Lower leg skin (tissue), 4 donors: Measurements from ENCODE around the gene TC2N. TPM values are rescaled to one million over a fixed set of nuclear protein-coding genes. Genes with fewer than 3 reads are reported as not detected.
"Not testable (repeated sequence)": the region's sequence is repeated elsewhere in the genome, so short reads cannot be mapped to it uniquely, and the experiment has no call there.

Experiments used
- DNase-seq, 2 donors: peaks; one replicate each; pipeline ENCODE4 v3.0.0-alpha.2; 2019; ENCODE audit warnings: low spot score in 2 of 2
- H3K4me3 ChIP-seq: fragments of 200-600 bp; sonication (generic); 2 replicates; pipeline ENCODE4 v1.5.1; 2017; ENCODE audit warnings: mild to moderate bottlenecking, low read depth; ENCODE audit not compliant: poor library complexity, severe bottlenecking
- POLR2A ChIP-seq, 2 donors: fragments of 450-650 bp; IDR thresholded peaks; one replicate each; pipeline ENCODE4 v1.6.1; 2016 to 2017; ENCODE audit warnings: antibody characterized with exemption in 2 of 2, mild to moderate bottlenecking in 1 of 2, moderate library complexity in 1 of 2
- WGBS, 2 donors: methylation state at CpG; one replicate each; pipeline ENCODE4 v1.1.5; 2018; 5-methylcytosine and 5-hydroxymethylcytosine counted together
- intact Hi-C: fragments of 100-400 bp; cut with DNase I; formaldehyde crosslinking; loops from one replicate; pipeline ENCODE4 v1.15.0; 2023; ENCODE audit warnings: low total_unique reads
- total RNA-seq, 4 donors: library from RNA; depleted of rRNA; stranded (reverse); fragments of >200 nt; gene quantifications; one replicate each; pipeline ENCODE4 v1.1.0, GENCODE V29; 2016
- TF ChIP-seq, protein P1 (sequence below), 3 donors: fragments of 450-650 bp; IDR thresholded peaks; one replicate each; pipeline ENCODE4 v1.5.1; 2016; ENCODE audit warnings: antibody characterized with exemption in 3 of 3, mild to moderate bottlenecking in 3 of 3, moderate library complexity in 2 of 3

TC2N gene
- total RNA-seq, 4 donors from 2014 or later: 31.6 to 40.9 (median 35.9) TPM

DNA sequence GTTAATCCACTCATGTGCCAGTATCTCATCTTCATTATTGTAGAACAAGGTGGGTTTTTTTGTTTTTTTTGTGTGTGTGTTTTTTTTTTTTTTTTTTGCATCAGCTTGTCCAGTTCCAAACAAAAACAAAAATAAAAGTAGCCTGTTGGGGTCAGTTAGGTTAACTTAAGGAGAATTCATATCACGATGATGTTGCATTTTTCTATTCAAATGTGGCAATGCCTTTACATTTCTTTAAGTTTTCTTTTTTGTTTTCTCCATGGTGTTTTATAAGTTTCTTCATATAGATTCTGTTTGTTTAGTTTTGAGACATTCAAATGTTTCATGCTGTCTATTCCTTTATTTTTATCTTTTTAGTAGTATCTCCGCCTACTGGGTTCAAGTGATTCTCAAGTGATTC, 119.3 kb downstream of the TC2N start:
- TF ChIP-seq, protein P1, sequence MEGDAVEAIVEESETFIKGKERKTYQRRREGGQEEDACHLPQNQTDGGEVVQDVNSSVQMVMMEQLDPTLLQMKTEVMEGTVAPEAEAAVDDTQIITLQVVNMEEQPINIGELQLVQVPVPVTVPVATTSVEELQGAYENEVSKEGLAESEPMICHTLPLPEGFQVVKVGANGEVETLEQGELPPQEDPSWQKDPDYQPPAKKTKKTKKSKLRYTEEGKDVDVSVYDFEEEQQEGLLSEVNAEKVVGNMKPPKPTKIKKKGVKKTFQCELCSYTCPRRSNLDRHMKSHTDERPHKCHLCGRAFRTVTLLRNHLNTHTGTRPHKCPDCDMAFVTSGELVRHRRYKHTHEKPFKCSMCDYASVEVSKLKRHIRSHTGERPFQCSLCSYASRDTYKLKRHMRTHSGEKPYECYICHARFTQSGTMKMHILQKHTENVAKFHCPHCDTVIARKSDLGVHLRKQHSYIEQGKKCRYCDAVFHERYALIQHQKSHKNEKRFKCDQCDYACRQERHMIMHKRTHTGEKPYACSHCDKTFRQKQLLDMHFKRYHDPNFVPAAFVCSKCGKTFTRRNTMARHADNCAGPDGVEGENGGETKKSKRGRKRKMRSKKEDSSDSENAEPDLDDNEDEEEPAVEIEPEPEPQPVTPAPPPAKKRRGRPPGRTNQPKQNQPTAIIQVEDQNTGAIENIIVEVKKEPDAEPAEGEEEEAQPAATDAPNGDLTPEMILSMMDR (IDR thresholded peaks at IDR 0.05): no peak
- TF ChIP-seq POLR2A (IDR thresholded peaks at IDR 0.05): no peak
- no peak for DNase-seq
- intact Hi-C loops: no loop called here
- WGBS, 2 donors: 87 to 90% methylated on average over 2 of the region's 2 CpGs
- H3K4me3 ChIP-seq: no peak overlapping the region

DNA sequence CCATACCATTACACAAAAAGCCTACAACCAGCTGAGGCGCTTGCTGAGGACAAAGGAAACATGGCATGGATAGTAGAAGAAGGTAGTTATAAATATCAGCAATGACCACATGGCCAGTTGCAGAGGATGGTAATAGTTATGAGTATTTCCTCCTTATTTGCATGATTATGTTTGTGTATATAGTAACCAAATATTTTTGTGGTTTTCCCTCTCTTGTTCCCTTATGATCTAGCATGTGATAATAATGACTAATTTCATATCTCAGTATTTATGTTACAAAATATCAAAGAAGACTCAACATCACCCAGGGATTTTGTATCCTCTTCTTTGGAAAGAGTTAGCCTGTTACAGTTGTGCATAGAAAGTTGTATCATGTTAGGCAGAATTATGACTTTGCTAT, 122.0 kb downstream of the TC2N start:
- intact Hi-C loops: no loop called here
- no peak overlapping the region for H3K4me3 ChIP-seq
- TF ChIP-seq POLR2A (IDR thresholded peaks at IDR 0.05): no peak
- TF ChIP-seq, protein P1 (IDR thresholded peaks at IDR 0.05): no peak
- WGBS, 2 donors: 95 to 100% methylated on average over 1 of the region's 1 CpG
- DNase-seq: no peak

DNA sequence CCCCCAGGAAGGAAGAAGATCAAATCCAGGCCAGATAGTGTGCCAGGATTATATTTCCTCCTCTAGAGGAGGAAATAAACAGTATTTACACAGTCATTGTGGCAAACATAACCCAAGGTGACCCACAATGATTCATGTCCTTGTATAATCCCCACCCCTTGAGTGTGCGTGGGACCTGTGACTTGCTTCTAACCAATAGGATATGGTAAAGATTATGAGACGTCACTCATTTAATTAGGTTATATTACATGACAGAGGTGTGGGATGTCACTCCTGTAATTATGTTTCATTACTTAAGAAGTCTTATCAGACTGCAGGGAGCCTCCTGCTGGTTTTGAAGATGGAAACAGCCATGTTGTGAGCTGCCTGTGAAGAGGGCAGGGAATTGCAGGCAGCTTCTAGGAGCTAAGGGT, 123.3 kb downstream of the TC2N start:
- intact Hi-C loops: no loop called here
- 63 to 74% methylated on average over 2 of the region's 2 CpGs for WGBS, 2 donors
- no peak for TF ChIP-seq POLR2A (IDR thresholded peaks at IDR 0.05)
- TF ChIP-seq, protein P1 (IDR thresholded peaks at IDR 0.05): no peak
- no peak overlapping the region for H3K4me3 ChIP-seq
- DNase-seq: no peak

DNA sequence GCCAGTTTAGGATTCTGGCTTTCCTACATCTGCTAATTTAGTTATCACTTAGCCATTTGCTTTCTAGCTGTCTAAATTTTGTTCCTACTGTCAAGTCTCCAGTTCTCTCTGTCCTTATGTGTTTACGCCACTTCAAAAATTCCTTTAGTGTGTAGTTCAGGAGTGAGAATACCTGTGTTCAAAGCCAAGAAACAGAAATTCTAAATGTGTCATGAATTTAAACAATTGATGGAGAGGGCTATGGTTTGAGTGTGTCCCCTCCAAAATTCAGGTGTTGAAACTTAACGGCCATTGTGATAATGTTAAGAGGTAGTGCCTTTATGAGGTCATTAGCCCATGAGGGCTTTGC, 124.1 kb downstream of the TC2N start:
- no peak for TF ChIP-seq POLR2A (IDR thresholded peaks at IDR 0.05)
- intact Hi-C loops: no loop called here
- WGBS, 2 donors: 93 to 96% methylated on average over 2 of the region's 2 CpGs
- no peak for DNase-seq
- no peak overlapping the region for H3K4me3 ChIP-seq

DNA sequence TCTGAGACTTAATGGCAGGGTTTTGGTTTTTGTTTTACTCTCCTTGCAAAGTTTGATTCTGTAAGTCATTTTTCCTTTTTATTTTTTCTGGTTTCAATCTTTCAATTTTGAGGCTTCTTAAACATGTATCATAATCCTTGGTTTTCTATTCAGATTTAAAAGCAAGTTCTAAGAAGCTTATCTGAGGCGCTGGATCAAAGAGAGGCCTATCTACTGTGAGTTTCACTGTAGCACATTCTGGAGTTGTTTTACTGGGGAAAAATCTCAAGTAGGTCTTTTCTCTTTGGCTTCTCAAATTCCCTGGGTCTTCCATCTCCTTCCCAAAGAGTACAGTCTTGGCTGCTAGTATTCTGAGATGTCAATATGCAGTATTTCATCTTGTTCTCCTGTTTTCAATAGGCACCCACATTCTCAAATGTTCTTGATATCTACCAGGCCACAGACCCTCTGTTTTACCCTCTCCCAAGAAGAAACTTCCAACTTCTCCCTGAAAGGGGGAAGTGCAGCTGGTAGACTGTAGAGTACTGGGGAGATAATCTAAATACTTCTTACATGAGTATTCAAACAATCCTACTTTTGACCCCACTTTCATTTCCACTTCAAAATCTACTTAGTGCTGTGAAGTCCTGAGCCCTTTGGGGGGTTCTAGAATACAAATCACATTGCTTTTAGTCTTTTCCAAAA, 124.6 kb downstream of the TC2N start:
- no peak overlapping the region for H3K4me3 ChIP-seq
- intact Hi-C loops: no loop called here
- DNase-seq: no peak
- 94 to 95% methylated on average over 1 of the region's 1 CpG for WGBS, 2 donors
- TF ChIP-seq POLR2A (IDR thresholded peaks at IDR 0.05): no peak
- TF ChIP-seq, protein P1 (IDR thresholded peaks at IDR 0.05): no peak

DNA sequence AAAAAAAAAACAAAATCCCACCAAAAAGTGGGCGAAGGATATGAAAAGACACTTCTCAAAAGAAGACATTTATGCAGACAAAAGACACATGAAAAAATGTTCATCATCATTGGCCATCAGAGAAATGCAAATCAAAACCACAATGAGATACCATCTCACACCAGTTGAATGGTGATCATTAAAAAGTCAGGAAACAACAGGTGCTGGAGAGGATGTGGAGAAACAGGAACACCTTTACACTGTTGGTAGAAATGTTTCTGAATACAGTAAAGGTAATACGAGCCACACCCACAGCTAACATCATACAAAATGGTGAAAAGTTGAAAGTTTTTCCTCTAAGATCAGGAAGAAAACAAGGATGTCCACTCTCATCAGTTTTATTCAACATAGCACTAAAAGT, 127.5 kb downstream of the TC2N start:
- H3K4me3 ChIP-seq, DNase-seq, intact Hi-C loops: not testable (repeated sequence)
- WGBS, 2 donors: 85 to 90% methylated on average over 2 of the region's 2 CpGs

DNA sequence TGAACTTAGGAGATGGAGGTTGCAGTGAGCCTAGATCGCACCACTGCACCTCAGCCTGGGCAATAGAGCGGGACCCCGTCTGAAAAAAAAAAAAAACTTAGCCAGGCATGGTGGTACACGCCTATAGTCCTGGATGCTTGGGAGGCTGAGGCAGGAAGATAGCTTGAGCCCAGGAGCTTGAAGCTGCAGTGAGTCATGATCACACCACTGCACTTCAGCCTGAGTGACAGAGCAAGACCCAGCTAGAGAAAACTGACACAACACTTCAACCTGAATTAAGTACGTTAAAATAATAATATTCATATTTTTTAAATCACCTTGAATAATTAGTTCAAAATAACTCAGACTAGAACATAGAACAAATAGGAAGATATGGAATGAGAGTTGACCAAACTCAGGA, 129.7 kb downstream of the TC2N start:
- TF ChIP-seq, protein P1 (IDR thresholded peaks at IDR 0.05): no peak
- intact Hi-C loops: no loop called here
- DNase-seq: no peak
- 88 to 91% methylated on average over 5 of the region's 5 CpGs for WGBS, 2 donors
- H3K4me3 ChIP-seq: no peak overlapping the region
